ENCODE measurements around the gene PROCA1.

GRCh38 chr17:28756049-28756804 lies 44.5 kb upstream of the PROCA1 start:
- TF ChIP-seq CTCF (conservative IDR thresholded peaks at IDR 0.05): no peak
- TF ChIP-seq EZH2 (IDR thresholded peaks at IDR 0.05; ENCODE audit: low read depth): no peak
